Activated CD4-positive, alpha-beta T cell treated with anti-CD3 and anti-CD28 coated beads for 36 hours (primary cell): ENCODE data around the gene RFPL3. TPM values are rescaled to one million over a fixed set of nuclear protein-coding genes. Genes with fewer than 3 reads are reported as not detected.

Source experiments
- ATAC-seq: fragments of 200-7000 bp; cut with Tn5 transposase; one replicate; pipeline ENCODE4 v1.10.0; 2021; ENCODE audit warnings: mild to moderate bottlenecking, moderate library complexity
- CTCF ChIA-PET: fragments of 350-600 bp; sonication (Branson Sonifier 250); formaldehyde crosslinking; loops from one replicate; lab custom pipeline; 2021; ENCODE audit warnings: antibody characterized with exemption; lab: Charles Lee
- POLR2A ChIA-PET: fragments of 350-600 bp; sonication (Branson Sonifier 250); formaldehyde crosslinking; loops from one replicate; lab custom pipeline; 2021; ENCODE audit warnings: antibody characterized with exemption, inconsistent platforms; lab: Charles Lee
- DNase-seq: peaks from one replicate; pipeline ENCODE4 v3.0.0-alpha.2; 2020
- H3K27ac Mint-ChIP-seq: one replicate; pipeline ENCODE4 v1.8.0; 2021; ENCODE audit warnings: mixed read lengths
- H3K27me3 Mint-ChIP-seq: one replicate; pipeline ENCODE4 v1.8.0; 2021; ENCODE audit warnings: mixed read lengths
- H3K36me3 Mint-ChIP-seq: one replicate; pipeline ENCODE4 v1.8.0; 2021; ENCODE audit warnings: low read depth, mixed read lengths
- H3K4me1 Mint-ChIP-seq: one replicate; pipeline ENCODE4 v1.8.0; 2021; ENCODE audit warnings: mixed read lengths
- H3K4me3 Mint-ChIP-seq: one replicate; pipeline ENCODE4 v1.8.0; 2021; ENCODE audit warnings: mild to moderate bottlenecking, moderate library complexity, mixed read lengths
- H3K9me3 Mint-ChIP-seq: one replicate; pipeline ENCODE4 v1.8.0; 2021; ENCODE audit warnings: low read depth, mixed read lengths
- intact Hi-C, 2 experiments: fragments of 100-400 bp; cut with DNase I in 1 of 2; cut with micrococcal nuclease in 1 of 2; formaldehyde crosslinking; loops; one replicate each; pipeline versions ENCODE4 v1.14.2 to v1.15.1; 2022 to 2024; cut with DNase I, micrococcal nuclease
- total RNA-seq, 2 experiments: library from RNA; stranded (reverse); gene quantifications; one replicate each; pipeline ENCODE4 v1.2.3, GENCODE V29; 2021

Gene RFPL3
- total RNA-seq, 2 experiments from 2014 or later: not detected

DNA sequence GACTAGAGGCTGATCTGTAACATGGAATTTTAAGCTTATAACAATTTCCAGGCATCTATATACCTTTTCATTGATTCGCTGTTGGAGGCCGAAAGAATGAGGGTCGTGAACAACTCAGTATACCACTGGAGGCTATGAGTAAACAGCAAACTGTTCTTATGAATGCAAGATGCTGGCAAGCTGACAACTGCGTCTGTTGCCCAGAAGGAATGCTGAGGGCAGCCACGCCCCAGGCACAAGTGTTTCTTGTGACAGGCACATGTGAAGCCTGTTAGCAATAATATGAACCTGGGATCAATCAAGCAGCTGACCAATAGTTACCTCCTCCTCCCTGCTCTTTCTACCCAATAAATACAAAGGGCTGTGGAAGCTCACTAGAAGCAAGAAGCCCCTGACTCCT lies 39.1 kb downstream of the RFPL3 start:
- ChIA-PET CTCF (no interaction called here), POLR2A (no interaction called here)
- Mint-ChIP-seq H3K9me3 (no peaks in the 10 kb centered on the region), H3K27me3 (no peaks in the 10 kb centered on the region), H3K4me1 (peaks cover 6% of the 10 kb centered on the region), H3K27ac (no peak overlapping the region), H3K4me3 (no peak overlapping the region), H3K36me3 (peaks cover 56% of the 10 kb centered on the region)
- ATAC-seq (no peak), DNase-seq (no peak)
- intact Hi-C loops: no loop called here

DNA sequence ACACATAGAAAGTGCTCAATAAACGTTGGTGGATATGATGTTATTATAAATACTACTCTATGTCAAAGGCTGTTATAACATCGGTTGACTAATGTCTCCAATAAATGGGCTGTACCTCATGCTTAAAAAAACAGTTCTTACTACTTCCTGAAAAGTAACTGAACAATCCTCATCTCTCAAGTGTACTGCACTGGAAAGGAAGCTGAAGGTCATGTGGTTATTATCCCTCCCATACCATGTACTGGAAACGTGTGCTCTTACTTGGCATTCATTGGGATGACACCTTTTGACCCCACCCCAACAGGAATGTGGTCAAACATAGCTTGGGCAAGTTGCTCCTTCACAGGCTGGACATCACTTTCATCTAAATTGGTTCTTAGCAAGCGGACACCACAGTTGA lies 43.8 kb downstream of the RFPL3 start:
- no peaks in the 10 kb centered on the region for H3K9me3 Mint-ChIP-seq
- peaks cover 54% of the 10 kb centered on the region for H3K36me3 Mint-ChIP-seq
- ChIA-PET CTCF (interaction anchor here (3.0 kb wide), 1 partner anchor 7 kb away, joined by 8 read pairs; no protein-coding TSS in a partner anchor), POLR2A (no interaction called here)
- ATAC-seq (no peak), DNase-seq (no peak)
- no peak overlapping the region for H3K27ac Mint-ChIP-seq
- intact Hi-C loops: no loop called here
- no peaks in the 10 kb centered on the region for H3K4me1 Mint-ChIP-seq
- H3K4me3 Mint-ChIP-seq: no peak overlapping the region
- H3K27me3 Mint-ChIP-seq: no peaks in the 10 kb centered on the region

DNA sequence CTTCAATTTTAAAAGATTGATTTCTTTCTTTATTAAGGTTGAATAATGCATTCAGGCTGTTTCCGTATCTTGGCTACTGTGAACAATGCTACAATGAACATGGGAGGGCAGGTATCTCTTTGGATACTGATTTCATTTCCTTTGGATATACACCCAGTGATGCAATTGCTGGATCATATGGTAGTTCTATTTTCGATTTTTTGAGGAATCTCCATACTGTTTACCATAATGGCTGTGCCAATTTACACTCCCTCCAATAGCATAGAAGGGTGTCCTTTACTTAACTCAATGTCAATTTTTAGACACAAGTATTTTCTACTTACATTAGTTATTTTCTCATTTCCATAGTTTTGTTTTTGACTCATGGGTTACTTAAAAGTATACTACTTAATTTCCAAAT lies 46.4 kb downstream of the RFPL3 start:
- POLR2A ChIA-PET: no interaction called here
- DNase-seq (no peak), ATAC-seq (no peak)
- CTCF ChIA-PET: no interaction called here
- H3K27ac Mint-ChIP-seq: no peak overlapping the region
- H3K27me3 Mint-ChIP-seq: no peaks in the 10 kb centered on the region
- intact Hi-C loops: no loop called here
- H3K9me3 Mint-ChIP-seq: no peaks in the 10 kb centered on the region
- peaks cover 15% of the 10 kb centered on the region for H3K4me1 Mint-ChIP-seq
- H3K36me3 Mint-ChIP-seq: peaks cover 62% of the 10 kb centered on the region
- H3K4me3 Mint-ChIP-seq: no peak overlapping the region

DNA sequence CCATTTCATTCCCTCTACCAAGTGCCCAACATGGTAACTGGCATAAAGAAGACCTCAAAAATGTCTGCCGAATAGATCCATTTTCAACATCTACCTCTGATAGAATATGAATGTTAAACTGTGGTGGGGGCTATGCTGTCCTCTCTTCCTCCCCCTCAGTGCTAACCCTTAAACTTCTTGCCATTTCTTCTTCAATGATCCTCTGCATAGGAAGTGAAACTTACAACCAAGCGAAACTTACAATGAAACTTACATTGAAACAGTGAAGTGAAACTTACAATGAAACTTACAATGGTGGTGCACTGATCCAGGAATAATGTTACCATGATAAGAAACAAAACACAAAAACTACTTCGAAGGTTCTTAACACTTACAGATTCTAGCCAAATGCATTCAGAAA lies 49.6 kb downstream of the RFPL3 start:
- CTCF ChIA-PET: interaction anchor here (0.6 kb wide), 1 partner anchor 70 kb away, joined by 3 read pairs; no protein-coding TSS in a partner anchor
- DNase-seq (no peak), ATAC-seq (no peak)
- intact Hi-C loops: no loop called here
- Mint-ChIP-seq H3K27me3 (no peaks in the 10 kb centered on the region), H3K9me3 (no peaks in the 10 kb centered on the region), H3K4me1 (peaks cover 33% of the 10 kb centered on the region), H3K36me3 (peaks cover 50% of the 10 kb centered on the region), H3K27ac (peak overlapping the region; percentile 53), H3K4me3 (no peak overlapping the region)
- POLR2A ChIA-PET: no interaction called here

DNA sequence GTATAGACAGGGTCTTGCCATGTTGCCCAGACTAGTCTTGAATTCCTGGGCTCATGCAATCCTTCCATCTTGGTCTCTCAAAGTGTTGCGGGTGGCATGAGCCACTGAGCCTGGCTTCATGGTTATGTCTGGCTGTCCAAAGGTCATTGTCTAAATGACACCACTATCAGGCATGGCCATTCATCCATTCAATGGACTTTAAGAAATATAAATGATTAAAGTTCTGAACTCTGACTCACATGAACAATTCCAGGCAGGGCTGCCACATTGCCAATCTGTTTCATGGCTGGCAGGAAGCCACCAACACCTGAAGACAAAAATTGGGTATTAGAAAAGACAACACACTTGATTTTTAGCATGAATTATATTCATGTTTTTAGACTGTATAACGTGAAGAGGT lies 50.3 kb downstream of the RFPL3 start:
- Mint-ChIP-seq H3K9me3 (no peaks in the 10 kb centered on the region), H3K4me1 (peaks cover 39% of the 10 kb centered on the region), H3K27me3 (no peaks in the 10 kb centered on the region), H3K4me3 (no peak overlapping the region), H3K27ac (no peak overlapping the region), H3K36me3 (peaks cover 50% of the 10 kb centered on the region)
- intact Hi-C loops: no loop called here
- no peak for DNase-seq
- ChIA-PET POLR2A (no interaction called here), CTCF (interaction anchor here (1.5 kb wide), 1 partner anchor 8 kb away, joined by 8 read pairs; no protein-coding TSS in a partner anchor)
- ATAC-seq: no peak

DNA sequence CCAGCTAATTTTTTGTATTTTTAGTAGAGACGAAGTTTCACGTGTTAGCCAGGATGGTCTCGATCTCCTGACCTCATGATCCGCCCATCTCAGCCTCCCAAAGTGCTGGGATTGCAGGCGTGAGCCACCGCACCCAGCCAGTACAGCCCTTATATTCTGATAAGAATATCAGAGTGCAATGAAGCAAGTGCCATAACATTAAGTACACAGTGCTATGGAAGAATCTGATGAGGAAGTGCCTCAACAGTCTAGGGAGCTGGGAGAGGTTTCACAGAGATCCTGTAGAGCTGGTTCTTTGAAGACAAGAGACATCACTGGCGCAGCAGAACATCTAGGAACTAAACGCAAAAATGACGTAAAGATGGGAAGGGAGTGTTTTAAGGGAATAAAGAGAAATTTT lies 52.3 kb downstream of the RFPL3 start:
- DNase-seq (no peak), ATAC-seq (no peak)
- Mint-ChIP-seq H3K9me3 (no peaks in the 10 kb centered on the region), H3K27ac (peak overlapping the region; percentile 1), H3K27me3 (no peaks in the 10 kb centered on the region), H3K4me3 (peak overlapping the region; percentile 93), H3K4me1 (peaks cover 41% of the 10 kb centered on the region), H3K36me3 (peaks cover 39% of the 10 kb centered on the region)
- POLR2A ChIA-PET: interaction anchor here (0.6 kb wide), 1 partner anchor 19 kb away, joined by 4 read pairs; no protein-coding TSS in a partner anchor
- CTCF ChIA-PET: interaction anchor here (1.5 kb wide), 1 partner anchor 64 kb away, joined by 4 read pairs; no protein-coding TSS in a partner anchor
- intact Hi-C loops: loop anchor here in 1 of 2 experiments (5.0 kb wide), 2 partner anchors 658 to 748 kb away; partner anchors contain the start of genes DEPDC5, PISD and PRR14L

DNA sequence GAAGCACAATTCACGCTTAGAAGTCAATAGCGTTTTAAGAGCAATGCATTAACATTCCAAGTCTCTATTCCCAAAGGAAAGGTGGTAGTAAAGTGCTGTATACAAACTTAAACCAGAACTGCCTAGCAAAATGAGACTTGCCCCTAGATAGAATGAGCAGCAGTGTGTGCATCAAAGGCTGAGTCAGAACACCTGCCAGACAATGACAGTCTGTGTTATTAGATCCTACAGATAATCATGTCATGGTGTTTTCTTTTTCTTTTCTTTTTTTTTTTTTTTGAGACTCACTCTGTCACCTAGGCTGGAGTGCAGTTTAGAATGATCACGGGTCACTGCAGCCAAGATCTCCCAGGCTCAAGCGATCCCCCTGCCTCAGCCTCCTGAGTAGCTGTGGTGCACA lies 52.8 kb downstream of the RFPL3 start:
- intact Hi-C loops: loop anchor here in 1 of 2 experiments (5.0 kb wide), 2 partner anchors 658 to 748 kb away; partner anchors contain the start of genes DEPDC5, PISD and PRR14L
- Mint-ChIP-seq H3K27ac (peak overlapping the region; percentile 1), H3K36me3 (peaks cover 36% of the 10 kb centered on the region), H3K4me3 (peak overlapping the region; percentile 93), H3K4me1 (peaks cover 41% of the 10 kb centered on the region), H3K27me3 (no peaks in the 10 kb centered on the region), H3K9me3 (no peaks in the 10 kb centered on the region)
- ChIA-PET CTCF (interaction anchor here (1.5 to 2.2 kb wide), 2 partner anchors 13 to 64 kb away, joined by 4 to 6 read pairs; no protein-coding TSS in a partner anchor), POLR2A (no interaction called here)
- DNase-seq (no peak), ATAC-seq (peak; percentile 21)

Other genes with a start within 250 kb of the RFPL3 start
- not detected for gene C22orf42, start 198.6 kb upstream of the RFPL3 start, total RNA-seq
- gene RFPL2, start 152.8 kb upstream of the RFPL3 start, total RNA-seq: not detected
- not detected for gene SLC5A4, start 102.5 kb upstream of the RFPL3 start, total RNA-seq
- gene RTCB, start 54.4 kb downstream of the RFPL3 start, total RNA-seq: 10 to 100 TPM; 60.9 to 86.3 TPM
- not detected for gene BPIFC, start 106.6 kb downstream of the RFPL3 start, total RNA-seq
- gene FBXO7, start 116.9 kb downstream of the RFPL3 start, total RNA-seq: 10 to 100 TPM; 81.3 to 85.6 TPM